Pons (tissue), 1 donor: ENCODE data around the gene HSD17B14.
"Not testable (repeated sequence)": the region's sequence is repeated elsewhere in the genome, so short reads cannot be mapped to it uniquely, and the experiment has no call there.

Source experiments
- DNase-seq: peaks from one replicate; pipeline ENCODE4 v3.0.0-alpha.2; 2016; ENCODE audit warnings: low spot score

Gene HSD17B14

DNA sequence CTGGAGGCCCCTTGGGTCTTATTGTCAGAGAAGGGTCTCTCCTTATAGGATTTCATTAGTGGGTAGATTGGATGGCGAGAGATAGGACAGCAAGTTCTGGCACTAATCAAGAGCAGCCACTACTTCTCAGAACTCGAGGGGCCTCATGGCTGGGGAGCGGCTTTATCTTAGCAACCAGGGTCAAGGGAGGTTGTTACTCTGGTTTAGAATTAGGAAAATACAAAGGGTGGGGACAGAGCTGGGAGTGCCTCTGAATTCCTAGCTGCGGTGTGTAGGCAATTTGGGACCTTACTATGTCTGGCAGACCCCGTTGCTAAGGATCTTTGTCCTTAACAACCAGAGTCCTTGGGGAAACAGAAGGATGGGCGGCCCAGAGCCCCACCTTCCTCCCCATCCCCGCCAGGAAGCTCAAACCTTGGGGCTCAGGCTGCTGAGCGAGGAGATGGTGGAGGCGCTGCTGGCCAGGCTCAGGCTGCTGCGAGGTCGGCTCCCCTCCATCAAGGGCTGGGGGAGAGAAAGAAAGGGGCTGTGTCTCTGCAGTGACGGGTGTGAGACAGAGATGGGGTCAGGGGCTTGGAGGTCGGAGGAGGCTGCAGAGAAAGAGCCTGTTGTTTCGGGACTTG, 30.9 kb upstream of the HSD17B14 start:
- no peak for DNase-seq

DNA sequence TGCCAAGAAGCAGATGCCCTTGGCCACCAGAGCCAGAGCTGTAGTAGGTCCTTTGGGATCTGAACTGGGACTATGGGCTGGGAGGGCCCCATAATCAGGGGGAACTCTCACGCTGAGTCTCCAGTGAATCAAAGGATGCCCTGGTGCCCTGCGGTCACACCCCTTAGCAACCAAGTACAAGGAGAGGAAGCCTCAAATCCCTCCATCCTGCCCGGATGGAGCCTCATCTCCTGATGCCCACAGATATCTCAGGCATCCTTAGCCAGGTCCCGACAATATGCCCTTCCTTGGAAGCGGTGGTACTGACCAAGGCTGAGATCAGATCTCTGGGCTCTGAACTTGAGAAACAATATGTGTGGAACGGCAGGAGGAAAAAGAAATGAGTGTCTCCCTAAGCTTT, 30.4 kb upstream of the HSD17B14 start:
- no peak for DNase-seq

DNA sequence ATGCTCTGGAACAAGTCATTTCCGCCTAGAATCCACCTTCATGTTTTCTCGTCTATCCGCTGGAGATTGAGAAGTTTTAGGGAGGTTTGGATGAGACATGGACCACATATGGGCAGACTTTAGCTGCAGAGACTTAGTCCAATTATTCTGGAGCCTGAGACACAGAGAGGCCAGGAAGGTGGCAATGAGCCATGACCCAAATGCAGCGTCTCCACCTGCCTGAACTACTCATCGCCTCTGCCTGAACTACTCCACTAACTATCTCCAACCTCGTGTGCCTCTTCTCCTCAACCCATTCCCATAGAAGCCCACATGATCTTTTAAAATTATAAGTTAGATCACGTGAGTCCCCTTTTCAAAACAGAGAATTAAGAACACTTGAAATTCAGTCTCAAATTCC, 26.5 kb upstream of the HSD17B14 start:
- DNase-seq, result no peak

DNA sequence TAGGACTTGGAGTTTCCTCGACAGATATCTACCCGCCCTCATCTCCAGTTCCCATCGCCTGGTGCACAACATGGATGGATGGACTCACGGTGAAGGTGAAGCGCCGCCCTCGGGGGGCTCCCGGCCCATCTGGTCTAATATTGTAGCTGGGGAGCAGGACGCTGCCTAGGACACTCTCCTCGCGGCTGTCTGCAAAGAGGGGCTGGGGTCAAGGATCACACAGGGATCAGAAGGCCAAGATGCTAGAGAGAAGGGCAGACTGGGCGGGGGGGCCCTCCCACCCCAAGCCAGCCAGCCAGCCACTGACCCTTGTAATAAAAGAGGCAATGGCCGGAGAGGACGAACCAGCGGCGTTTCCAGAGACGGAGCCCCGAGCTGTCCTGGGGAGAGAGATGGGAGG, 25.0 kb upstream of the HSD17B14 start:
- no peak for DNase-seq

DNA sequence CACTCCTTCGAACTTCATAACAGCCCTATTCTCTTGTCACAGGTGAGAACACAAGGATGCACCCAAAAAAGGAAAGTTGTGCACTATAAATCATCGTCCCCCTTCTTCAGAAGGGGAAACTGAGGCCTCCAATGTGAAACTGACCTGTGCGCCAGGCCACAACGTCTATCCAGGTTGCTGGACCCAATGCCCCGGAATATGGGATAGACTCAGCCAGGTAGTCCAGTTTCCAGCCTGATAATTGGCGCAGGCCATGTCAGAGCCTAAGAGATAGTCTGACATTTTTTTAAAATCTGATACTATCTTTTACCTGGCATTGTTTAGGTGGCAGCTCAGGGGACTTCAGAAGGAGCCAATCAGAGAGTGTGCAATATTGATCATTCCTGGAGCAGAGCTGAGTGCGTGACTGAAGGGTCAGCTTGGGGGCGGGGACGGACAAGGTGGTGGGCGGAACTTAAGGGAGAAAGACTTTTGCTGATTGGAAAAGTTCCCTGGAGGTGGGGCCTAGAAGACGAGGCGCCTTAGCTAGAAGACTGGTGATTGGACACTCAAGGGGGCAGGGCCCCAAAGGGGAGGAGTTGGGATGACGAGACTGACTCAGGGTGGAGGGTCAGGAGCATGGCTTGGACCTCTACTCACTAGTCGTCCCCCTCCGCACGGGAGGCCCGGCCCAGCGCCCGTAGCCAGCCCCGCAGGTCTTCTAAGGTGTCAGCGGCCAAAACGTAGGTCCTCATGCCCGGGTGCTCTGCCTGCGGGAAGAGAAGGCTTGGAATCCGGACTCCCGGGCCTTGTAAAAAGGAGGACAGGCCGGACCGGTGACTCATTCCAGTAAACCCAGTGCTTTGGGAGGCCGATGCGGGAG, 23.7 kb upstream of the HSD17B14 start:
- DNase-seq, result peak; percentile 57

DNA sequence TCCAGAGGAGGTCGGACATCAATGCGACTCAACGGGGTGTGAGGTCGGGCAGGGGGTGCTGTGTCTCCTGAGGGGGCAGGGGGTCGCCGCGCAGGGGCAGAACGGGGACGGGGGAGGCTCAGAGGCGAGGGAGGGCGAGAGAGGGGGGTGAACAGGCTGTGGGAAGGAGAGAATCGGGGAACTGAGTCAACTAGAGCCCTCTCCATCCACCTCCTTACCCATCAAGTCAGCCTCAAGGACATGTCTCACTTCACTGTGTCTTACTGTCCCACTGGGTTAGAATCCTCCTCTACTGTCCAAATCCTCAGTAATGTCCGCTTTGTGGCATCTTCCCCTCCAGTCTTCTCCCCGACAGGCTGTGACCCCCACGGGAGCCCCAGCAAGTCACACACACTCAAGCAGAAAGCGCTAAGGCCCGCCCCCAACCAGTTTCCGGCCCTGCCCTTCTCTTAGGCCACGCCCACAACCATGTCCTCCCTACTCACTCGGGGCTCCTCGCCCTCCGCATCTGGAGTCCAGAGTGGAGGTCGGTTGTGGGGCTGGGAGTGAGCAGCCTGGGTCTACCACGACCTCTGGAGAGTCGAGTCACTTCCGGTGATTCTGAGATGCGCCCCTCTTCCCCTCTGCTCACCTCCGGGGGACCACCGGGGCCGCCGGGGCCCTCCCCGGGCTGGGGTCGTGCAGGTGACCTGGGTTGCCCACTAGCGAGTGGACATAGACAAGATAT, 22.9 kb upstream of the HSD17B14 start:
- DNase-seq, result peak; percentile 29

DNA sequence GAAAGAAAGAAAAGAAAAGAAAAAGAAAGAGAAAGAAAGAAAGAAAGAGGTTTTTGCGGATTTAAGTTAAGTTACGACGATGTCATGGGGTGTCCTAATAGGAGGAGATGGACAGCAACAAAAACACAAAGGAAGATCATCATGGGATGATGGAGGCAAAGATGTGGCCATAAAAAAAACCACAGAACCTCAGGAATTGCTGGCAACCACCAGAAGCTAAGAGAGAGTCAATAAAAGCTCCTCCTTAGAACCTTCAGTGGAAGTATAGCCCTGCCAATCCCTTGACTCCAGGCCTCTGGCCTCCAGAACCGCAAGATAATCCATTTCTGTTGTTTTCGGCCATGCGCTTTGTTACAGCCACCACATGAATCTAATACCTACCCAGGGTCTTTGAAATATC, 20.6 kb upstream of the HSD17B14 start:
- no peak for DNase-seq

DNA sequence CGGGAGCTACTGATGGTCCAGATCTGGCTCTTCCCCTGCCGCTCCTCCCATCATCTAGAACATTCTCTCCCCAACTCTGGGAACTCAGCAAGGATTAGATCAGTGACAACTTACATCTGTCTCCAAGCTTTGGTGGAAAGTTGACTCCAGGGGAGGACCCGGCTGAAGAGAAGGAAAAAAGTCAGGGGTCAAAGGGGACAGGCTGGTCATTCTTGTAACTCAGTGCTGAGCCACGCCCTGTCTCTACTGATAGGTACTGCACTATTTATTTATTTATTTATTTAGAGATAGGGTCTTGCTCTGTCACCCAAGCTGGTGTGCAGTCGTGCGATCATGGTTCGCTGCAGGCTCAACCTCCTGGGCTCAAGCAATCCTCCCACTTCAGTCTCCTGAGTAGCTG, 17.8 kb upstream of the HSD17B14 start:
- no peak for DNase-seq

DNA sequence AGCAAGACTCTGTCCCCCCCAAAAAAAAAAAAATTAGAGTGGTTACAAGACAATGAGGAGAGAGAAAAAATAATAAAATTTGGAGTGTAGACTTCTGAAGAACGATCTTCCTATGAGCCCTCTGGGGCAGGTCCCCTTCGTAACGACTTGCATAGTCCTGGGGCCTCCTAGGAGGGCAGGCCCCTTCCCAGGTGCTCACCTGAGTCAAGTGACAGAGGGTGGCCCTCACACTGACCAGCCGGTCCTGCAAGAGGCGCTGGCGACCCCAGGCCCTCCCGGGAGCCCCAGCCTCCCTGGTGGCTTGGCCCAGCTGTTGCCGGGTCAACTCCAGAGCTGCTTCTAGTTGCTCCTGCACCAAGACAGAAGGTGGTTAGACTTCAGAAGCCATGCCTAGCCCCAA, 17.2 kb upstream of the HSD17B14 start:
- no peak for DNase-seq

DNA sequence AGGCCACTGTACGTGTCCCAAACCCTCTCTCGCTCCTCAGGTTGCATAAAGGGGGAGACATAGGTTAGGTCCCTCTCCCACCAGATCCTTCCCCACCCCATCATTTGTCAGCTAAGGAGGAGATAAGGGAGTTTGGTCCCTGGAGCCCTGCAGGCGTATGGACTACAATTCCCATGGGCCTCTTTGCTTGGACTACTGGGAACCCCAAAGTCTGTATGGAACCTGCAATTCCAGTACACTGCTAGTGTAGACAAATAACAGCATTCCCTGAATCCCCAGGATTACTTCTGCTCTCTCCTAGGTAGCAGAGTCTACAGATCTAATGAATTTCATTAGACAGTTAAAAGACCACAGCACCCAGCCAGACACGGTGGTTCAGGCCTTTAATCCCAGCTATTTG, 16.0 kb upstream of the HSD17B14 start:
- DNase-seq, result no peak

DNA sequence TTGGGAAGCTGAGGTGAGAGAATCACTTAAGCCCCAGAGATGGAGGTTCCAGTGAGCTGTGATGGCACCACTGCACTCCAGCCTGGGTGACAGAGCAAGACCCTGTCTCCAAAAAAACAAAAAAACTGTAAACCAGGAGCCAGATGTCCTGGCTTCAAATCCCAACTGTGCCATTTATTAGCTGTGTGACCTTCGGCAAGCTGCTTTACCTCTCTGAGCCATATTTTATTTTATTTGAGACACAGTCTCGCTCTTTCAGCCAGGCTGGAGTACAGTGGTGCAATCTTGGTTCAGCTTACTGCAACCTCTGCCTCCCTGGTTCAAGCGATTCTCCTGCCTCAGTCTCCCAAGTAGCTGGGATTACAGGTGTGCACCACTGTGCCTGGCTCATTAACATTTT, 10.4 kb upstream of the HSD17B14 start:
- not testable (repeated sequence) for DNase-seq

DNA sequence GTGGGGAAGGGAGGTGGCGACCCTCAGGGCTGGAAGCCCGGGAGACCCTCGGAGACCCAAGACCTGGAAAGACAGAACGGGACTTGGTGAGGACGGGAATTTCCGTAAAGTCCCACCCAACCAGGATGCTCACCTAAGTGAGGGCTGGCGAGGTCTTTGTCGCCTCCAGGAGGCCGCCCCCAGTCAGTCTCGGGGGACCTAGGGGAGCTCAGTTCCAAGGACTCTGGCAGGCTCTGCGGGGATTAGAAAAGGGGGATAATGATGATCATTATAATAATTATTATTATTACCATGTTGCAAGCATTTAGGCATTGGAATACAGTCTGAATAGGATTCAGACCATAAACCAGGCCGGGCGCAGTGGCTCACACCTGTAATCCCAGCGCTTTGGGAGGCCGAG, 9.1 kb upstream of the HSD17B14 start:
- no peak for DNase-seq

DNA sequence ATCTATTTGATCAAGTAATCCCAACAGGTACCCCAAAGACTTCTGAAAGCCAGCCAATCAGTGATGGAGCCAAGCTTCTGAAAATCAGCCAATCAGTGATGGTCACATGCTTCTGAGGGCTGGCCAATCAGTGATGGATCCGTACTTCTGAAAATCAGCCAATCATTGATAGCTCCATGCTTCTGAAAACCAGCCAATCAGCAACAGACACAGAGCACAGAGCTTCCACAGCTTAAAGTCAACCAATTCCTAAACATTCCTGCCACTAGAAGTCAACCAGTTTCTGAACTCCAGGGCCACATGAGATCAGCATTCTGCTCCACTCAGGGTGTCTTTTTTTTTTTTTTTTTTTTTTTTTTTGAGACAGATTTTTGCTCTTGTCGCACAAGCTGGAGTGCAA, 8.2 kb upstream of the HSD17B14 start:
- DNase-seq, result no peak

DNA sequence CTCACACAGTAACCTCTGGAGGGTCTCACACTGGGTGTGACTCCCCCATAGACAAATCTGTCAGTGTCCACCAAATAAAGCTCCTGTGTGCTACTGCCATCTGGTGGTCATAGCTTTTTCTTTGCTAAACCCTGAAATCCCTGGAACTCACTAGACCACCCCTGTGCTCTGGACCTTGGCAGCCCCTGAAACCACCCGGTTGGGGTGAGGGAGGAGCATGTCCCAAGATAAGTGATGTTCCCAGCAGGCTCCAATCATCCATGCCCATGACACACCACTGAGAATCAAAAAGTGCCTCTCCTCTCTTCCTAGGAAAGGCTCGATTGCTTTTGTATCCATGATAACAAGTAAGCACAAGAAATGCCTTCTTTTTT, 6.5 kb upstream of the HSD17B14 start:
- peak; percentile 68 for DNase-seq

DNA sequence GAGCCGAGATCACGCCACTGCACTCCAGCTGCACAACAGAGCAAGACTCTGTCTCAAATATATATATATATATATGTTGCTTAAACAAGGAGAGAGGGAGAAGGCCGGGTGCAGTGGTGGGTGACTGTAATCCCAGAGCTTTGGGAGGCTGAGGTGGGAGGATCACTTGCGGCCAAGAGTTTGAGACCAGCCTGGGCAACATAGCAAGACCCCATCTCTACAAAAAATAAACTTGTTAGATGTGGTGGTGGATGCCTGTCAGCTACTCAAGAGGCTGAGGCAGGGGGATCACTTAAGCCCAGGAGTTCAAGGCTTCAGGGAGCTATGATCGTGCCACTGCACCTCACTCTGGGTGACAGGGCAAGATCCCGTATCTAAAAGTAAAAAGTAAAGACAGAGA, 5.3 kb upstream of the HSD17B14 start:
- no peak for DNase-seq

DNA sequence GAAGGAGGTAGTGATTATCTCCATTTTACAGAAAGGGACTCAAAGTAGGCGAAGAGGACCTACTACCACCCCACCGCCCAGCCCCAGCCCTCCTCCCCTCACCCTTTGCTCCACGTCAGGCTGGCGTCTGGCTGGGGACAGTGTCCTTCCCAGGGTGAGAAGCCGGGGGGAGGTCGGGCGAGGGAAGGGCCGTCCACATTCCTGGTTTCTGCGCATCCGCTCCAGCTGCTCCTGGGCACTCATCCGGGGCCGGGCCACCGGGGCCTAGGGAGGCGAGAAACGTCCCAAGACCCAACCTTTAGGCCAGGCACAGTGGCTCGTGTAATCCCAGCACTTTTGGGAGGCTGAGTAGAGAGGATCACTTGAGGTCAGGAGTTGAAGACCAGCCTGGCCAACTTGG, 4.8 kb upstream of the HSD17B14 start:
- DNase-seq, result no peak

DNA sequence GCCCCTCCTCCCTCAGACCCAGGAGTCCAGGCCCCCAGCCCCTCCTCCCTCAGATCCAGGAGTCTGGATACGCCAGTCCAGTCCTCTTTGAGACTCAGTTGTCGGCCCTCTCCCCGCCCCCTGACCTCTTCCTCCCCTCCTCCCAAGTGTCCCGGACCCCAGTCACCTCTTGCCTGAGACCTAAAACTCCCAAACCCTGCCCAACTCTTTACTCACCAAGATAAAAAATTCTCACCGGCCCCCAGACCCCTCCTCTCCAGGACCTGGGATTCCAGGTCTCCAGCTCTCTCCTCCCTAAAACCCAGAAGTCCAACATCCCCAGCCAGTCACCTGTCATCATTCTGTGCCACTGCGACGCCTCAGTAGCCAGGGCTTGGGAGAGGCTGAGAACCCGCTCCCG, 1.4 kb upstream of the HSD17B14 start:
- no peak for DNase-seq

DNA sequence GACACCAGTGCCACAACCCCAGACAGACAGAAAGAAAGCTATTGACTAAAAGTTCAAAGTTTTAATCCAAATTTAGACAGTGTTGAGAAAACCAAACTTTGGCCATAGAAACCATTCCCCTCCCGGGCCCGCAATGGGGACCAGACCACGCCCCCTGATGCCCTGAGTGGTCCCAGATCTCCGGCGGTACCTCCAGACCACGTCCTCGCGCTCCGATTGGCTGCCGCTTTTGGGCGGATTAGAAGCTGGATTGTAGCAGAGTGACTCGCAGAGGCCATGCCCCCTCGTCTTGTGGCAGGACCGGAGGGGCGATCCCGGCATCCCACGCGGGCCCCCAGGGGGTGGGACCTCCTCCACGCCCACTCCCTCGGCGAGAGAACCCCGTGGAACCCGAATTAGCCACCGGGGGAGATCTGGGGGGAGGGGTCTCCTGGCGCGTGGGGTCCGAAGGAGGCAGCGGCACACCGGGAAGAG, 797 bp upstream of the HSD17B14 start:
- DNase-seq, result peak; percentile 81

DNA sequence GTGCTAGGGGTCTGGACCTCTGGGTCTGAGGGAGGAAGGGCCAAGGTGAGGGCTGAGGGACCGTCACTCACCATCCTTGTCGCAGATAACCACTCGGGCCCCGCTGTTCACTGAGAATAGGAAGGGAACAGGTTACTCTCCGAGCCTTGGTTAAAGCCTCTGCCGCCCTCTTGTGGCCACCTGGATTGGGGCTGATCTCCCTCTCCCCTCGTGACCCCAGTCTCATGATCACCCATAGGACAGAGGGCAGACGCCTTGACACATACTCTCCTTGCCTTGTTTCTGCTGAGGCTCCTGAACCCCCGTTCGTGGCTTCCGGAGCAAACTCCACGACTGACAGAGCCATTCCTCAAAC, 580 bp downstream of the HSD17B14 start:
- DNase-seq, result peak; percentile 94

DNA sequence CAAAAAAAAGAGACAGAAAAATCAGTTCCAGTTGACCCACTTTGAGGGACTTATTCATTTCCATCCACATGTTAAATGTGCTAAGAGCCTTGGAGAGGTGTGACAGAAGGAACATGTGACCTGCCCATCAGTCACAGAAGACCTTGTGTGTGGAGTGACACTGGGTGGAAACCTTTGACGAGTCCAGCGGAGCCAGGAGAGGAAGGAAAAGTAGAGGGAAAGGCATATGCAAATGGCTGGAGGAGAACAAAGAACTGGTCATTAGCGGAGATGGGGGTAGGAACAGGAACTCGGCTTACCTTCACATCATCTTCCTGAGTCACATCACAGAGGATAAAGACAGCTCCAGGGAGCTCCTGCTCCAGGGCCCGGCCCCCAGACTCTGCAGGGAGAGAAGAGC, 2.3 kb downstream of the HSD17B14 start:
- DNase-seq, result no peak

DNA sequence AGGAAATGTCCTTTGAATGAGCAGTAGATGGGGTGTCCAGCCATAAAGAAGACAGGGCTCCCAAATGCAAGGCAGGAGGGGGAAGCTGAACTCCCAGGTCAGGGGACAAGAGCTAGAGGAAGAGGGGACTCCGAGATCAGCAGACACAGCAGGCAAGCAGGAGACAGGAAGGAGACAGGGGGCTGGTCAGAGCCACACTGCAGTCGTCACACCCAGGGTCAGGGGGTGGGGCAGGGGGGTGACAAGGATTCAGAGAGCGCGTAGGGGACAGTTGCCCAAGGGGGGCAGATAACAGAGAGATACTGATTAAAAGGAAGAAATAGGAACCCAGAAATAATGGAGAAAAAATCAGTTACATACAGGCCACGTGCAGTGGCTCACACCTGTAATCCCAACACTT, 3.2 kb downstream of the HSD17B14 start:
- no peak for DNase-seq

DNA sequence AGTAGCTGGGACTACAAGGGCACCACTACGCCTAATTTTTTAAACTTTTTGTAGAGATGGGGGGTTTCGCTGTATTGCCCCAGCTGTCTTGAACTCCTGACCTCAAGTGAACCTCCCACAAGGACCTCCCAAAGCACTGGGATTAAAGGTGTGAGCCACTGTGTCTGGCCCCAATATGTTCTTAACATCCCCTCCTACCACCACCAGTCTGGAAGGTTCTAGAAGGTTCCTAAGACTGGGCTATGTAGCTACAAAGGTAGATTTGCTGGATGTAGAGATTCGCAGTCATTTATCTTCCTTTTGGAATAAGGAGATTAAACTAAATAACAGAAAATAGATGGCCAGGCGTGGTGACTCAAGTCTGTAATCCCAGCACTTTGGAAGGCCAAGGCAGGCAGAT, 5.3 kb downstream of the HSD17B14 start:
- DNase-seq, result no peak

DNA sequence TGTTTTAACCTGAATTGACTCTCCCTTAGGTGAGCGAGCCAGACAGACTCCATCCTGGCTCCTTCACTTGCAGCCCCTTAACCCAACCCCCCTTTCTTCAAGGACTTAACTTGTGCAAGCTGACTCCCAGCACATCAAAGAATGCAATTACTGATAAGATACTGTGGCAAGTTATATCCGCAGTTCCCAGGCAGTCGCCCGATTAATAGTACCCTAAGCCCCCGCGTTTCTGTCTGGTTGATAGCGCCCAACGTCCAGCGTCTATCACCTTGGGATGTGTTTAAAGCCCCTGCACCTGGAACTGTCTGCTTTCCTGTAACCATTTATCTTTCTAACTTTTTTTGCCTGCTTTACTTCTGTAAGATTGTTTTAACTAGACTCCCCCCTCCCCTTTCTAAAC, 6.2 kb downstream of the HSD17B14 start:
- no peak for DNase-seq
